IMR-90 (cell line): ENCODE results near the gene ATRNL1. TPM values are rescaled to one million over a fixed set of nuclear protein-coding genes. Genes with fewer than 3 reads are reported as not detected.

Experiments
- ATAC-seq: fragments of 200-7000 bp; cut with Tn5 transposase; 2 replicates; pipeline ENCODE4 v1.9.1; 2020; ENCODE audit warnings: low read depth, mild to moderate bottlenecking, moderate library complexity
- BruUV-seq: library from RNA; stranded (reverse); fragments of 400-500 nt; replicated peaks from 2 replicates; lab custom pipeline; 2021; lab: Mats Ljungman, UMichigan
- CTCF ChIA-PET: fragments of 300-600 bp; formaldehyde crosslinking; extraction: SDS; loops from one replicate; lab custom pipeline; 2021; ENCODE audit warnings: antibody characterized with exemption; lab: Yijun Ruan, JAX
- POLR2A ChIA-PET: fragments of 300-600 bp; sonication (Branson Sonifier 250); formaldehyde crosslinking; loops from one replicate; lab custom pipeline; 2022; ENCODE audit warnings: antibody characterized with exemption; ENCODE audit not compliant: unreplicated experiment; lab: Charles Lee
- DNase-seq: peaks from one replicate; pipeline ENCODE4 v3.0.0; 2013
- H2AFZ ChIP-seq: replicated peaks from 2 replicates; pipeline ENCODE3; 2013; ENCODE audit warnings: low read length, mild to moderate bottlenecking; ENCODE audit not compliant: poor library complexity
- H2AK5ac ChIP-seq: 2 replicates; pipeline ENCODE4 v1.6.1; 2013; ENCODE audit warnings: low read depth, low read length, inconsistent platforms
- H2AK9ac ChIP-seq: replicated peaks from 2 replicates; pipeline ENCODE3; 2013; ENCODE audit warnings: mild to moderate bottlenecking, low read depth, low read length, moderate library complexity; ENCODE audit not compliant: poor library complexity
- H2BK120ac ChIP-seq: 2 replicates; pipeline ENCODE4 v1.6.1; 2013; ENCODE audit warnings: low read depth, low read length, inconsistent platforms
- H2BK15ac ChIP-seq: 3 replicates; pipeline ENCODE4 v1.6.1; 2013; ENCODE audit warnings: low read depth, low read length, inconsistent platforms
- H2BK20ac ChIP-seq: 2 replicates; pipeline ENCODE4 v1.6.1; 2013; ENCODE audit warnings: low read depth, mild to moderate bottlenecking, inconsistent platforms, low read length, moderate library complexity
- H2BK5ac ChIP-seq: 2 replicates; pipeline ENCODE4 v1.6.1; 2013; ENCODE audit warnings: mild to moderate bottlenecking, low read depth, low read length, inconsistent platforms; ENCODE audit not compliant: poor library complexity, severe bottlenecking
- H3K14ac ChIP-seq: replicated peaks from 2 replicates; pipeline ENCODE4 v1.6.1; 2013; ENCODE audit warnings: low read depth, low read length, inconsistent platforms
- H3K18ac ChIP-seq: 2 replicates; pipeline ENCODE4 v1.6.1; 2013; ENCODE audit warnings: low read depth, low read length, control low read depth
- H3K23ac ChIP-seq: 2 replicates; pipeline ENCODE4 v1.6.1; 2013; ENCODE audit warnings: low read depth, low read length, inconsistent platforms
- H3K27ac ChIP-seq: 2 replicates; pipeline ENCODE4 v1.5.1; 2013; ENCODE audit warnings: mild to moderate bottlenecking, control low read depth, low read length; ENCODE audit not compliant: insufficient read depth
- H3K27me3 ChIP-seq: 2 replicates; pipeline ENCODE4 v1.6.1; 2013; ENCODE audit warnings: low read length; ENCODE audit not compliant: control insufficient read depth, insufficient read depth
- H3K36me3 ChIP-seq: 2 replicates; pipeline ENCODE4 v1.6.1; 2013; ENCODE audit warnings: low read length, mixed read lengths; ENCODE audit not compliant: control insufficient read depth, insufficient read depth
- H3K4ac ChIP-seq: 2 replicates; pipeline ENCODE4 v1.6.1; 2013; ENCODE audit warnings: low read depth, low read length, inconsistent platforms
- H3K4me1 ChIP-seq: 2 replicates; pipeline ENCODE4 v1.6.1; 2013; ENCODE audit warnings: low read length, mixed read lengths; ENCODE audit not compliant: control insufficient read depth, insufficient read depth
- H3K4me2 ChIP-seq: 2 replicates; pipeline ENCODE4 v1.6.1; 2013; ENCODE audit warnings: low read depth, mild to moderate bottlenecking, control low read depth, low read length, moderate library complexity
- H3K4me3 ChIP-seq: 2 replicates; pipeline ENCODE4 v1.5.1; 2013; ENCODE audit warnings: low read depth, mild to moderate bottlenecking, control low read depth, low read length, moderate library complexity; ENCODE audit not compliant: insufficient read depth
- H3K56ac ChIP-seq: 2 replicates; pipeline ENCODE4 v1.6.1; 2013; ENCODE audit warnings: low read length, inconsistent platforms; ENCODE audit not compliant: insufficient read depth; ENCODE audit errors: extremely low read depth
- H3K79me1 ChIP-seq, 2 experiments: 2 replicates each; pipeline ENCODE4 v1.6.1; 2013; ENCODE audit warnings: low read length in 2 of 2, inconsistent platforms in 1 of 2, low read depth in 1 of 2
- H3K9ac ChIP-seq: 2 replicates; pipeline ENCODE4 v1.6.1; 2013; ENCODE audit warnings: low read depth, low read length, control low read depth
- H3K9me1 ChIP-seq: 2 replicates; pipeline ENCODE4 v1.6.1; 2013; ENCODE audit warnings: low read length, inconsistent platforms; ENCODE audit not compliant: insufficient read depth
- H3K9me3 ChIP-seq: 2 replicates; pipeline ENCODE4 v1.6.1; 2013; ENCODE audit warnings: low read length; ENCODE audit not compliant: control insufficient read depth, insufficient read depth
- H4K20me1 ChIP-seq: 2 replicates; pipeline ENCODE4 v1.6.1; 2013; ENCODE audit warnings: low read length, inconsistent platforms; ENCODE audit not compliant: insufficient read depth
- H4K5ac ChIP-seq: 2 replicates; pipeline ENCODE4 v1.6.1; 2013; ENCODE audit warnings: mild to moderate bottlenecking, low read depth, low read length, control low read depth
- H4K8ac ChIP-seq, 2 experiments: 2 replicates each; pipeline ENCODE4 v1.6.1; 2013; ENCODE audit warnings: low read depth in 2 of 2, low read length in 2 of 2, control low read depth in 1 of 2, inconsistent platforms in 1 of 2
- H4K91ac ChIP-seq: 2 replicates; pipeline ENCODE4 v1.6.1; 2013; ENCODE audit warnings: low read depth, low read length, inconsistent platforms; ENCODE audit not compliant: insufficient read depth
- CTCF ChIP-seq: conservative IDR thresholded peaks from 2 replicates; pipeline ENCODE4 v1.5.1; 2012; ENCODE audit warnings: mild to moderate bottlenecking, low read depth, low read length, improper control_type of control experiment
- MXI1 ChIP-seq: IDR thresholded peaks from 2 replicates; pipeline ENCODE4 v1.6.1; 2012; ENCODE audit warnings: low read depth, mild to moderate bottlenecking, low read length, moderate library complexity, borderline replicate concordance
- RAD21 ChIP-seq: IDR thresholded peaks from 2 replicates; pipeline ENCODE4 v1.6.1; 2012; ENCODE audit warnings: low read length, improper control_type of control experiment
- SMC3 ChIP-seq: fragments of 150-350 bp; IDR thresholded peaks from 2 replicates; pipeline ENCODE4 v1.6.1; 2016; ENCODE audit warnings: low read depth, mild to moderate bottlenecking, antibody characterized with exemption, low read length, moderate library complexity
- USF2 ChIP-seq: fragments of 150-350 bp; IDR thresholded peaks from 2 replicates; pipeline ENCODE4 v1.6.1; 2017; ENCODE audit warnings: mild to moderate bottlenecking, antibody characterized with exemption, low read length, low read depth
- dilution Hi-C: fragments of 300-500 bp; cut with HindIII; formaldehyde crosslinking; loops from one replicate; pipeline ENCODE4 v1.14.3; 2018; ENCODE audit warnings: low sequenced_read_pairs; ENCODE audit not compliant: unreplicated experiment
- in situ Hi-C: fragments of 300-500 bp; cut with MboI; formaldehyde crosslinking; loops from 3 replicates; pipeline ENCODE4 v1.14.3; 2019; ENCODE audit warnings: low sequenced_read_pairs, inconsistent platforms, mixed read lengths
- intact Hi-C: fragments of 100-400 bp; cut with micrococcal nuclease; formaldehyde crosslinking; loops from 2 replicates; pipeline ENCODE4 v1.10.0; 2022
- polyA plus RNA-seq, 3 experiments: library from polyadenylated mRNA; depleted of rRNA; stranded (reverse); fragments of >200 nt; gene quantifications; 2 replicates each; pipeline ENCODE4 v1.2.3, GENCODE V29; 2012; ENCODE audit warnings: low replicate concordance in 1 of 3
- total RNA-seq: library from RNA; depleted of rRNA; stranded (reverse); fragments of >200 nt; gene quantifications from 2 replicates; pipeline ENCODE4 v1.2.3, GENCODE V29; 2012

ATRNL1 gene
- total and polyA plus RNA-seq, 2 of the 4 experiments (the other 2 are of a cell fraction): 0.18 to 0.19 TPM

DNA sequence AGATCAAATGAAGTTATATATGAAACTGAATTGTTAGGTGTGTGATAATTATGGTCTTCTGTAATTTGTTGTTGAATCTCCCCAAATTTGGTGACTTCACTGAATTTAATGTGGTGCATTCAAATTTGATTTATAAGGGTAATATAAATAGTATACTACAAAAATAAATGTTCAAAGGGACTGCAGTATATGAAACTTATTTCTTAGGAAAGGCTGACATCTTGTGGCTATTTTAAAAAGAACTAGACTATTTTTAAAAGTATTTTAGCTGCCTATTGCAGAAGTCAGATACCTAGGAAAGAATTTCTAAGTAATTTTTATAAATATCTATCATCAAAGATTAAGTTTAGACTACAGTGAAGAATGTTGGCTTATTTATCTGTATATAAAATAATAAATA lies 36.6 kb downstream of the ATRNL1 start:
- ATAC-seq: peak; percentile 46
- Histone ChIP-seq H4K91ac (no peak overlapping the region), H3K27me3 (no peaks in the 10 kb centered on the region), H4K5ac (no peak overlapping the region), H2AFZ (no peak overlapping the region), H4K20me1 (no peaks in the 10 kb centered on the region), H3K9me1 (no peaks in the 10 kb centered on the region), H3K56ac (no peak overlapping the region), H3K9ac (no peak overlapping the region), H3K4me2 (no peak overlapping the region), H2AK9ac (no peak overlapping the region), H2BK5ac (no peak overlapping the region), H3K4ac (no peak overlapping the region), H3K27ac (no peak overlapping the region), H4K8ac (no peak overlapping the region), H2BK20ac (no peak overlapping the region), H3K14ac (no peak overlapping the region), H2AK5ac (no peak overlapping the region), H3K9me3 (no peaks in the 10 kb centered on the region), H3K4me3 (no peak overlapping the region), H2BK120ac (no peak overlapping the region), H2BK15ac (no peak overlapping the region), H3K79me1 (no peaks in the 10 kb centered on the region), H3K4me1 (no peaks in the 10 kb centered on the region), H3K18ac (no peak overlapping the region), H3K23ac (no peak overlapping the region), H3K36me3 (no peaks in the 10 kb centered on the region)
- CTCF ChIA-PET: interaction anchor here (0.5 to 1.8 kb wide), 4 partner anchors 51 to 253 kb away, joined by 3 to 8 read pairs (median 5); no protein-coding TSS in a partner anchor
- dilution Hi-C loops (no loop called here), in situ Hi-C loops (loop anchor here (10.0 to 25.0 kb wide), 3 partner anchors 255 to 825 kb away; no protein-coding TSS in a partner anchor), intact Hi-C loops (loop anchor here (1.0 to 10.0 kb wide), 6 partner anchors 252 to 1425 kb away; no protein-coding TSS in a partner anchor)
- no TSS peak for BruUV-seq
- POLR2A ChIA-PET: no interaction called here
- peak; percentile 37 for DNase-seq
- TF ChIP-seq CTCF: peak; percentile 56
- TF ChIP-seq MXI1: no peak
- TF ChIP-seq USF2: no peak
- peak; percentile 68 for TF ChIP-seq SMC3
- TF ChIP-seq RAD21: peak; percentile 67
